GM12878 (cell line): ENCODE data around the gene DDX42. TPM values are rescaled to one million over a fixed set of nuclear protein-coding genes. Genes with fewer than 3 reads are reported as not detected.

Source experiments
- EZH2 ChIP-seq: IDR thresholded peaks from 2 replicates; pipeline ENCODE4 v1.6.1; 2012; ENCODE audit warnings: low read depth, mild to moderate bottlenecking, control low read depth, inconsistent platforms, low read length, borderline replicate concordance; ENCODE audit not compliant: control insufficient read depth
- GATAD2B ChIP-seq: fragments of 450-650 bp; conservative IDR thresholded peaks from 2 replicates; pipeline ENCODE4 v1.6.1; 2017; ENCODE audit warnings: low read depth, mild to moderate bottlenecking, moderate library complexity
- LARP7 ChIP-seq: fragments of 450-650 bp; IDR thresholded peaks from 2 replicates; pipeline ENCODE4 v1.6.1; 2017; ENCODE audit warnings: mild to moderate bottlenecking
- MYC ChIP-seq: IDR thresholded peaks from 2 replicates; pipeline ENCODE4 v1.6.1; 2011; ENCODE audit warnings: mild to moderate bottlenecking, low read length, moderate library complexity, inconsistent platforms; ENCODE audit not compliant: insufficient read depth, insufficient replicate concordance, insufficient read length, severe bottlenecking
- NFYB ChIP-seq: IDR thresholded peaks from 2 replicates; pipeline ENCODE4 v1.6.1; 2011; ENCODE audit warnings: low read depth, mild to moderate bottlenecking, low read length, improper control_type of control experiment, moderate library complexity; ENCODE audit not compliant: insufficient read depth
- POLR2A ChIP-seq: IDR thresholded peaks from 2 replicates; pipeline ENCODE4 v1.6.1; 2011; ENCODE audit warnings: low read depth, mild to moderate bottlenecking, low read length
- POLR2AphosphoS5 ChIP-seq: IDR thresholded peaks from 2 replicates; pipeline ENCODE4 v1.6.1; 2011; ENCODE audit warnings: mild to moderate bottlenecking, low read length, inconsistent platforms
- SREBF2 ChIP-seq: IDR thresholded peaks from 2 replicates; pipeline ENCODE4 v1.6.1; 2012; ENCODE audit warnings: mild to moderate bottlenecking, low read length
- ZNF207 ChIP-seq: fragments of 450-650 bp; IDR thresholded peaks from 2 replicates; pipeline ENCODE4 v1.6.1; 2014; ENCODE audit warnings: antibody characterized with exemption, mild to moderate bottlenecking, borderline replicate concordance
- polyA plus RNA-seq, 11 experiments: library from polyadenylated mRNA; depleted of rRNA in 4 of 11; unstranded in 6 of 11; stranded (reverse) in 5 of 11; fragments of >200 nt; fragmentation: Nextera tagmentation in 4 of 11; fragmentation: Illumina TruSeq in 1 of 11; extraction: Ambion mirVana in 4 of 11; extraction: Trizol in 1 of 11; gene quantifications; 1 replicate in 1 of 11; 2 replicates in 10 of 11; pipeline versions ENCODE4 v1.2.1 to v1.2.3, GENCODE V29; 2011 to 2016; ENCODE audit warnings: inconsistent platforms in 2 of 11, missing spikeins in 2 of 11, low read depth in 1 of 11
- total RNA-seq, 4 experiments: library from RNA; depleted of rRNA in 3 of 4; stranded (reverse); fragments of >200 nt in 3 of 4; fragmentation: Illumina TruSeq in 1 of 4; extraction: Trizol in 1 of 4; gene quantifications; 2 replicates each; pipeline versions ENCODE4 v1.2.1 to v1.2.3, GENCODE V29; 2013 to 2021
- TF ChIP-seq, protein P1 (sequence below): fragments of 450-650 bp; IDR thresholded peaks from 2 replicates; pipeline ENCODE4 v1.6.1; 2017; ENCODE audit warnings: borderline replicate concordance
- TF ChIP-seq, protein P2 (sequence below): fragments of 450-650 bp; formaldehyde crosslinking; IDR thresholded peaks from 2 replicates; pipeline ENCODE4 v1.4.0; 2020; ENCODE audit warnings: mild to moderate bottlenecking, moderate library complexity
- TF ChIP-seq, protein P3 (sequence below): fragments of 450-650 bp; conservative IDR thresholded peaks from 2 replicates; pipeline ENCODE4 v1.6.1; 2017; ENCODE audit warnings: mild to moderate bottlenecking, moderate library complexity
- TF ChIP-seq, protein P4 (sequence below): IDR thresholded peaks from 2 replicates; pipeline ENCODE4 v1.6.1; 2012; ENCODE audit warnings: low read depth, low read length, improper control_type of control experiment

Gene DDX42
- total and polyA plus RNA-seq, 10 of the 15 experiments (the other 5 are each of a cell fraction or from before 2014, with no cell fraction given): 14.6 to 147 (median 65.3) TPM

DNA sequence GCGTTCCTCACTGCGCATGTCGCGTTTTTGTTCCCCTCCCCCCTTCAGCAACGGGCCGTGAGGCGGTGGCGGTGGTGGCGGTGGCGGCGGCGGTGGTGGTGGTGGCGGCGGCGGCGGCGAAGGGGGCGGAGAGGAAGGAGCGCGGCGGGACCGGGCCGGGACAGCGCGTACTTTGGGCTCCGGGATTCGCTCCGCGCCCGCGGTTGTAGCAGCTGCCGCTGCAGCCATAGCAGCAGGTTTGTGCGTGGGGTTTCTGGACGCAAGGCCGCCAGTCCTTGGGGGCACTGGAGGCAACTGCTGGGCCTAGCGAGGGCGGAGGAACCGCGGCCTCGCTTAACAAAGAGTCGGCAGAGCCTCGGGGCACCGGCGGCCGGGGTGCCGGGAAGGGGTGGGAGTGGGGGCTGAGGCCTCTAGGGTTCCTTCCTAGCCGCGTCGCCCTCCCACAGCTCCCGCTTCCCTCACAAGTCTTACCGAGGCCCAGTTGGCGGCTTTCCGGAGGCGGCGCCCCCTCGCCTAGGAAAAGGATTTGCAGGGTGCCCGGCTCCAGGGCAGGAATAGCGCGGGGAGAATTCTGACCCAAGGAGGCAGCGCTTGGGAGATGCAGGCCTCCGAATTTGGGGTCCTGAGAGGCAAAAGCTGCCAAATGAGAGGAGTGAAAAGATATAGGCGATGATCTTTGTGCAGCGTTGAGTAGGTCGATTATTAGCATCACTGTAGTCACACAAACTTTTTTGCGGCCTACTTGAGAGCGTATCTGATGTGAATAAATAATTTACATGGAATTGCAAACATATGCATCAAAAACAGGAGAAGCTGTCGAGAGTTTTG is at the start of gene DDX42 (continued):
- TF ChIP-seq, protein P1, sequence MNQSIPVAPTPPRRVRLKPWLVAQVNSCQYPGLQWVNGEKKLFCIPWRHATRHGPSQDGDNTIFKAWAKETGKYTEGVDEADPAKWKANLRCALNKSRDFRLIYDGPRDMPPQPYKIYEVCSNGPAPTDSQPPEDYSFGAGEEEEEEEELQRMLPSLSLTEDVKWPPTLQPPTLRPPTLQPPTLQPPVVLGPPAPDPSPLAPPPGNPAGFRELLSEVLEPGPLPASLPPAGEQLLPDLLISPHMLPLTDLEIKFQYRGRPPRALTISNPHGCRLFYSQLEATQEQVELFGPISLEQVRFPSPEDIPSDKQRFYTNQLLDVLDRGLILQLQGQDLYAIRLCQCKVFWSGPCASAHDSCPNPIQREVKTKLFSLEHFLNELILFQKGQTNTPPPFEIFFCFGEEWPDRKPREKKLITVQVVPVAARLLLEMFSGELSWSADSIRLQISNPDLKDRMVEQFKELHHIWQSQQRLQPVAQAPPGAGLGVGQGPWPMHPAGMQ: peak; percentile 49
- TF ChIP-seq EZH2 (no peak), MYC (no peak), SREBF2 (0 out of 2 replicates have a peak, but pooled peaks have one; percentile 5), LARP7 (0 out of 2 replicates have a peak, but pooled peaks have one; percentile 27), POLR2A (peak; percentile 67), ZNF207 (no peak), GATAD2B (peak; percentile 24; the same call in 1 of the 2 replicates), NFYB (no peak), POLR2AphosphoS5 (no peak; the same call in 1 of the 2 replicates)
- TF ChIP-seq, protein P2, sequence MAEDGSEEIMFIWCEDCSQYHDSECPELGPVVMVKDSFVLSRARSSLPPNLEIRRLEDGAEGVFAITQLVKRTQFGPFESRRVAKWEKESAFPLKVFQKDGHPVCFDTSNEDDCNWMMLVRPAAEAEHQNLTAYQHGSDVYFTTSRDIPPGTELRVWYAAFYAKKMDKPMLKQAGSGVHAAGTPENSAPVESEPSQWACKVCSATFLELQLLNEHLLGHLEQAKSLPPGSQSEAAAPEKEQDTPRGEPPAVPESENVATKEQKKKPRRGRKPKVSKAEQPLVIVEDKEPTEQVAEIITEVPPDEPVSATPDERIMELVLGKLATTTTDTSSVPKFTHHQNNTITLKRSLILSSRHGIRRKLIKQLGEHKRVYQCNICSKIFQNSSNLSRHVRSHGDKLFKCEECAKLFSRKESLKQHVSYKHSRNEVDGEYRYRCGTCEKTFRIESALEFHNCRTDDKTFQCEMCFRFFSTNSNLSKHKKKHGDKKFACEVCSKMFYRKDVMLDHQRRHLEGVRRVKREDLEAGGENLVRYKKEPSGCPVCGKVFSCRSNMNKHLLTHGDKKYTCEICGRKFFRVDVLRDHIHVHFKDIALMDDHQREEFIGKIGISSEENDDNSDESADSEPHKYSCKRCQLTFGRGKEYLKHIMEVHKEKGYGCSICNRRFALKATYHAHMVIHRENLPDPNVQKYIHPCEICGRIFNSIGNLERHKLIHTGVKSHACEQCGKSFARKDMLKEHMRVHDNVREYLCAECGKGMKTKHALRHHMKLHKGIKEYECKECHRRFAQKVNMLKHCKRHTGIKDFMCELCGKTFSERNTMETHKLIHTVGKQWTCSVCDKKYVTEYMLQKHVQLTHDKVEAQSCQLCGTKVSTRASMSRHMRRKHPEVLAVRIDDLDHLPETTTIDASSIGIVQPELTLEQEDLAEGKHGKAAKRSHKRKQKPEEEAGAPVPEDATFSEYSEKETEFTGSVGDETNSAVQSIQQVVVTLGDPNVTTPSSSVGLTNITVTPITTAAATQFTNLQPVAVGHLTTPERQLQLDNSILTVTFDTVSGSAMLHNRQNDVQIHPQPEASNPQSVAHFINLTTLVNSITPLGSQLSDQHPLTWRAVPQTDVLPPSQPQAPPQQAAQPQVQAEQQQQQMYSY (CRISPR knock-in tag): no peak
- TF ChIP-seq, protein P3, sequence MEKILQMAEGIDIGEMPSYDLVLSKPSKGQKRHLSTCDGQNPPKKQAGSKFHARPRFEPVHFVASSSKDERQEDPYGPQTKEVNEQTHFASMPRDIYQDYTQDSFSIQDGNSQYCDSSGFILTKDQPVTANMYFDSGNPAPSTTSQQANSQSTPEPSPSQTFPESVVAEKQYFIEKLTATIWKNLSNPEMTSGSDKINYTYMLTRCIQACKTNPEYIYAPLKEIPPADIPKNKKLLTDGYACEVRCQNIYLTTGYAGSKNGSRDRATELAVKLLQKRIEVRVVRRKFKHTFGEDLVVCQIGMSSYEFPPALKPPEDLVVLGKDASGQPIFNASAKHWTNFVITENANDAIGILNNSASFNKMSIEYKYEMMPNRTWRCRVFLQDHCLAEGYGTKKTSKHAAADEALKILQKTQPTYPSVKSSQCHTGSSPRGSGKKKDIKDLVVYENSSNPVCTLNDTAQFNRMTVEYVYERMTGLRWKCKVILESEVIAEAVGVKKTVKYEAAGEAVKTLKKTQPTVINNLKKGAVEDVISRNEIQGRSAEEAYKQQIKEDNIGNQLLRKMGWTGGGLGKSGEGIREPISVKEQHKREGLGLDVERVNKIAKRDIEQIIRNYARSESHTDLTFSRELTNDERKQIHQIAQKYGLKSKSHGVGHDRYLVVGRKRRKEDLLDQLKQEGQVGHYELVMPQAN: peak; percentile 20
- TF ChIP-seq, protein P4, sequence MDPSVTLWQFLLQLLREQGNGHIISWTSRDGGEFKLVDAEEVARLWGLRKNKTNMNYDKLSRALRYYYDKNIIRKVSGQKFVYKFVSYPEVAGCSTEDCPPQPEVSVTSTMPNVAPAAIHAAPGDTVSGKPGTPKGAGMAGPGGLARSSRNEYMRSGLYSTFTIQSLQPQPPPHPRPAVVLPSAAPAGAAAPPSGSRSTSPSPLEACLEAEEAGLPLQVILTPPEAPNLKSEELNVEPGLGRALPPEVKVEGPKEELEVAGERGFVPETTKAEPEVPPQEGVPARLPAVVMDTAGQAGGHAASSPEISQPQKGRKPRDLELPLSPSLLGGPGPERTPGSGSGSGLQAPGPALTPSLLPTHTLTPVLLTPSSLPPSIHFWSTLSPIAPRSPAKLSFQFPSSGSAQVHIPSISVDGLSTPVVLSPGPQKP: 0 out of 2 replicates have a peak, but pooled peaks have one; percentile 2
